Uterus (tissue), 2 donors: ENCODE data around the gene SLC41A3.

ENCODE experiments used
- POLR2A ChIP-seq, 2 donors: fragments of 450-650 bp; IDR thresholded peaks; one replicate each; pipeline ENCODE4 v1.6.1; 2016; ENCODE audit warnings: antibody characterized with exemption in 2 of 2, mild to moderate bottlenecking in 1 of 2, moderate library complexity in 1 of 2
- TF ChIP-seq, protein P1 (sequence below), 4 experiments: fragments of 200-600 bp in 2 of 4; fragments of 450-650 bp in 2 of 4; sonication (generic) in 2 of 4; IDR thresholded peaks; one replicate each; pipeline ENCODE4 v1.5.1; 2016 to 2019; ENCODE audit warnings: antibody characterized with exemption in 4 of 4, mild to moderate bottlenecking in 2 of 4, moderate library complexity in 1 of 4

DNA sequence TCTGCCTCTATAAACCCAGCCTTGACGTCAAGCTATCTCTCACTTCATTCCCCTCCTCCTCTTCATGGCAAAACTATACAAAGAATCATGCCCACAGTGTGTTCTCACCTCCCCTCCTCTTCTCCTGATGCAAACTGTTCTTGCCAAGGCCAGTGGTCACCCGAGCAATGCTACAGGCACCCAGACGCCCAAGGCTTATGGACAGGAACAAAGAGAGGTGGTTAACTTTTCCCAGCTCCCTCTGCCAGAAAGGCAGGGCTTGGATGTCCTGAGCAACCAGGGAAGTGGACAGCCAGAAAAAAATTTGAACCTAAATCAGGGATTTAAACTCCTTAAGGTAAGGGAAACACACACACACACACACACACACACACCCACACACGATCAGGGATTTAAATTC, 5.1 kb downstream of the SLC41A3 start:
- TF ChIP-seq, protein P1, sequence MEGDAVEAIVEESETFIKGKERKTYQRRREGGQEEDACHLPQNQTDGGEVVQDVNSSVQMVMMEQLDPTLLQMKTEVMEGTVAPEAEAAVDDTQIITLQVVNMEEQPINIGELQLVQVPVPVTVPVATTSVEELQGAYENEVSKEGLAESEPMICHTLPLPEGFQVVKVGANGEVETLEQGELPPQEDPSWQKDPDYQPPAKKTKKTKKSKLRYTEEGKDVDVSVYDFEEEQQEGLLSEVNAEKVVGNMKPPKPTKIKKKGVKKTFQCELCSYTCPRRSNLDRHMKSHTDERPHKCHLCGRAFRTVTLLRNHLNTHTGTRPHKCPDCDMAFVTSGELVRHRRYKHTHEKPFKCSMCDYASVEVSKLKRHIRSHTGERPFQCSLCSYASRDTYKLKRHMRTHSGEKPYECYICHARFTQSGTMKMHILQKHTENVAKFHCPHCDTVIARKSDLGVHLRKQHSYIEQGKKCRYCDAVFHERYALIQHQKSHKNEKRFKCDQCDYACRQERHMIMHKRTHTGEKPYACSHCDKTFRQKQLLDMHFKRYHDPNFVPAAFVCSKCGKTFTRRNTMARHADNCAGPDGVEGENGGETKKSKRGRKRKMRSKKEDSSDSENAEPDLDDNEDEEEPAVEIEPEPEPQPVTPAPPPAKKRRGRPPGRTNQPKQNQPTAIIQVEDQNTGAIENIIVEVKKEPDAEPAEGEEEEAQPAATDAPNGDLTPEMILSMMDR (IDR thresholded peaks at IDR 0.05): no peak
- no peak for TF ChIP-seq POLR2A (IDR thresholded peaks at IDR 0.05)
